HG03196 (cell line): Measurements from ENCODE around the gene RNF213.

Experiments
- ATAC-seq: cut with Tn5 transposase; IDR thresholded peaks from one replicate; pipeline ENCODE4 v1.9.1; 2021; ENCODE audit not compliant: unreplicated experiment

RNF213 gene

GRCh38 chr17:80443916-80444643 lies 183.4 kb downstream of the RNF213 start:
- no peak for ATAC-seq

- ATAC-seq: no peak
Observed at GRCh38 chr17:80444644-80444979, 184.0 kb downstream of the RNF213 start.

- no peak for ATAC-seq
Observed at GRCh38 chr17:80445007-80445725, 184.5 kb downstream of the RNF213 start.

GRCh38 chr17:80445726-80446110 lies 185.1 kb downstream of the RNF213 start:
- no peak for ATAC-seq

- no peak for ATAC-seq
Observed at GRCh38 chr17:80446645-80447405, 186.2 kb downstream of the RNF213 start.

GRCh38 chr17:80447790-80448189 lies 187.1 kb downstream of the RNF213 start:
- ATAC-seq: no peak
